H1 (cell line): ENCODE data around the gene HIPK2. TPM values are rescaled to one million over a fixed set of nuclear protein-coding genes. Genes with fewer than 3 reads are reported as not detected.

Source experiments
- CHD7 ChIP-seq: fragments of 300-600 bp; sonication (generic); IDR thresholded peaks from 2 replicates; pipeline ENCODE4 v1.7.1; 2012; ENCODE audit warnings: low read length, moderate library complexity, mild to moderate bottlenecking, inconsistent platforms; ENCODE audit not compliant: insufficient replicate concordance
- CTBP2 ChIP-seq: IDR thresholded peaks from 2 replicates; pipeline ENCODE4 v1.7.0; 2011; ENCODE audit warnings: borderline replicate concordance, mild to moderate bottlenecking, moderate library complexity, mixed read lengths, low read length; ENCODE audit not compliant: insufficient read depth, insufficient read length
- POU5F1 ChIP-seq: IDR thresholded peaks from 2 replicates; pipeline ENCODE4 v1.6.1; 2011; ENCODE audit warnings: low read depth, mild to moderate bottlenecking, low read length, moderate library complexity
- RXRA ChIP-seq: IDR thresholded peaks from 2 replicates; pipeline ENCODE4 v1.6.1; 2011; ENCODE audit warnings: low read depth, mild to moderate bottlenecking, low read length, moderate library complexity; ENCODE audit not compliant: insufficient read depth
- SRF ChIP-seq: IDR thresholded peaks from 2 replicates; pipeline ENCODE4 v1.6.1; 2011; ENCODE audit warnings: mild to moderate bottlenecking, low read depth, low read length, moderate library complexity
- polyA plus RNA-seq, 7 experiments: library from polyadenylated mRNA; depleted of rRNA in 3 of 7; stranded (reverse) in 5 of 7; unstranded in 2 of 7; fragments of >200 nt in 5 of 7; fragments of 200-250 nt in 2 of 7; gene quantifications; 1 replicate in 5 of 7; 2 replicates in 1 of 7; 4 replicates in 1 of 7; pipeline versions ENCODE4 v1.2.1 to v1.2.3, GENCODE V29; 2011 to 2013; ENCODE audit warnings: missing spikeins in 2 of 7, mixed read lengths in 2 of 7
- total RNA-seq: library from RNA; stranded (reverse); fragmentation: NEBNext Ultra II Directional; extraction: Animal tissue kit (Norgen Biotek cat#: 25700); gene quantifications from 2 replicates; pipeline ENCODE4 v1.2.1, GENCODE V29; 2021

The HIPK2 gene
- total and polyA plus RNA-seq, 2 of the 8 experiments (the other 6 are each of a cell fraction or from before 2014, with no cell fraction given): 8.3 to 24.3 TPM

DNA sequence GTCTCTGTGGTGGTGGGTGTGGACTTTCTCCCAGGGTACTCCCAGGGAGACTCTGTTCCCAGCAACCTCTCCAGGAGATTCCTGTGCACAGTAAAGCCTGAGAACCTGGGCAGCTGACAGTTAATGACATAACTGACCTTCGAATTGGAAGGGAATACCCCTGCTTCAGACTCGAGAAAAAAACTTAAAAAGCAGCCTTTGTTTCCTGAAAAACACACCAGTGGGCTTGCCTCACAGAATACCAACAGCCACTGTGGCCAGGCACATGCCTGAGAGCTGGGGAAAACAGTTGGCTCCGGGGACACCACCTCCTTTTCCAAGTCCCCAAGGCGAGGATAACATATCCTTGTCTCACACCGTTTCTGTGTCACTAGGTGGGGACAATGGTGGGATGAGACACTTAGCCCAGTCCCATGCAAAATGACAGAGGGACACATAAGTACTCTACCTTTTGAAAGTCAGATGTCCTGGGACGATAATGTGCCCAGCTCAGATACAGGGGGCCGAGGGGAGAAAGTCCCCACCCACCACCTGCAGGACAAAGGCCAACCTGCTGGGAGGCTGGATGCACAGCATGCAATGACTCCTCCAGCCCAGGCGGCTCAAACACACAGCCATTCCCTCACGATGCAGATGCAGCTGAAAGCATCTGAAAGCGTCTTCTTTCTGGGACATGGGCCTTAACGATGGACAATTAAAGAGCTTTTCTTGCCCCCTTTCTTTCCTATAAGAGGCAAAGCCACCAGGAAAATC is 65.6 kb downstream of the HIPK2 start (continued):
- TF ChIP-seq SRF (no peak), RXRA (no peak), CTBP2 (peak; percentile 11), POU5F1 (no peak), CHD7 (no peak)
